CD14-positive monocyte (primary cell): ENCODE data around the gene ZSWIM3. TPM values are rescaled to one million over a fixed set of nuclear protein-coding genes. Genes with fewer than 3 reads are reported as not detected.

Source experiments
- DNase-seq, 3 donors: peaks; one replicate each; pipeline ENCODE4 v3.0.0-alpha.2; 2011 to 2022
- H2AFZ ChIP-seq: 2 replicates; pipeline ENCODE4 v1.6.0; 2012; ENCODE audit warnings: mild to moderate bottlenecking, low read depth, low read length, inconsistent platforms; ENCODE audit not compliant: insufficient read depth, poor library complexity, severe bottlenecking
- H3K27ac ChIP-seq, 2 donors: 1 replicate in 1 of 2; 2 replicates in 1 of 2; pipeline ENCODE4 v1.5.1; 2012 to 2013; ENCODE audit warnings: low read length in 2 of 2, control low read depth in 1 of 2, inconsistent platforms in 1 of 2, low read depth in 1 of 2, mild to moderate bottlenecking in 1 of 2
- H3K27me3 ChIP-seq, 2 donors: one replicate each; pipeline versions ENCODE4 v1.6.0 to v1.6.1; 2011 to 2013; ENCODE audit warnings: low read length in 2 of 2; ENCODE audit not compliant: control insufficient read depth in 2 of 2, insufficient read depth in 2 of 2
- H3K36me3 ChIP-seq, 2 donors: replicated peaks in 1 of 2; 1 replicate in 1 of 2; 2 replicates in 1 of 2; pipeline versions ENCODE4 v1.5.1 to v1.6.1; 2012 to 2013; ENCODE audit warnings: low read length in 2 of 2, control low read depth in 1 of 2, inconsistent platforms in 1 of 2, mild to moderate bottlenecking in 1 of 2; ENCODE audit not compliant: insufficient read depth in 2 of 2, control insufficient read depth in 1 of 2
- H3K4me1 ChIP-seq, 2 donors: 1 replicate in 1 of 2; 2 replicates in 1 of 2; pipeline versions ENCODE4 v1.5.1 to v1.6.1; 2012 to 2013; ENCODE audit warnings: low read length in 2 of 2, control low read depth in 1 of 2, inconsistent platforms in 1 of 2, mild to moderate bottlenecking in 1 of 2, moderate library complexity in 1 of 2; ENCODE audit not compliant: insufficient read depth in 2 of 2, control insufficient read depth in 1 of 2
- H3K4me2 ChIP-seq: replicated peaks from 2 replicates; pipeline ENCODE3; 2012; ENCODE audit warnings: low read length, moderate library complexity, mild to moderate bottlenecking; ENCODE audit not compliant: poor library complexity, severe bottlenecking; ENCODE audit errors: extremely low read depth
- H3K4me3 ChIP-seq, 3 experiments: fragments of 200-600 bp in 1 of 3; sonication (generic) in 1 of 3; replicated peaks in 1 of 3; 1 replicate in 2 of 3; 2 replicates in 1 of 3; pipeline ENCODE4 v1.5.1; 2011 to 2013; ENCODE audit warnings: low read length in 3 of 3, mild to moderate bottlenecking in 3 of 3, control low read depth in 2 of 3, low read depth in 2 of 3, inconsistent platforms in 1 of 3, moderate library complexity in 1 of 3
- H3K79me2 ChIP-seq: 2 replicates; pipeline ENCODE4 v1.6.0; 2012; ENCODE audit warnings: mild to moderate bottlenecking, control low read depth, inconsistent platforms, low read length, moderate library complexity; ENCODE audit not compliant: insufficient read depth
- H3K9ac ChIP-seq: 2 replicates; pipeline ENCODE4 v1.6.0; 2017; ENCODE audit warnings: low read length, mild to moderate bottlenecking; ENCODE audit not compliant: insufficient read depth, poor library complexity, severe bottlenecking
- H3K9me3 ChIP-seq, 2 donors: replicated peaks in 1 of 2; 1 replicate in 1 of 2; 2 replicates in 1 of 2; pipeline versions ENCODE4 v1.5.1 to v1.6.1; 2012 to 2013; ENCODE audit warnings: low read length in 2 of 2, control low read depth in 1 of 2; ENCODE audit not compliant: control insufficient read depth in 1 of 2, insufficient read depth in 1 of 2
- H4K20me1 ChIP-seq: 2 replicates; pipeline ENCODE4 v1.6.0; 2012; ENCODE audit warnings: mild to moderate bottlenecking, low read length, control low read depth, moderate library complexity; ENCODE audit not compliant: insufficient read depth
- H3K27ac Mint-ChIP-seq, 7 donors: one replicate each; pipeline ENCODE4 v1.8.0; 2020; ENCODE audit warnings: mild to moderate bottlenecking in 7 of 7, mixed read lengths in 7 of 7, moderate library complexity in 6 of 7, inconsistent platforms in 2 of 7
- H3K27me3 Mint-ChIP-seq, 3 donors: one replicate each; pipeline ENCODE4 v1.8.0; 2021 to 2022; ENCODE audit warnings: low read depth in 3 of 3, mild to moderate bottlenecking in 3 of 3, mixed read lengths in 3 of 3, moderate library complexity in 3 of 3, inconsistent platforms in 1 of 3
- H3K36me3 Mint-ChIP-seq, 2 donors: one replicate each; pipeline ENCODE4 v1.8.0; 2020; ENCODE audit warnings: mixed read lengths in 2 of 2, inconsistent platforms in 1 of 2, mild to moderate bottlenecking in 1 of 2
- H3K4me1 Mint-ChIP-seq: one replicate; pipeline ENCODE4 v1.8.0; 2020; ENCODE audit warnings: mild to moderate bottlenecking, mixed read lengths
- H3K4me3 Mint-ChIP-seq, 2 donors: one replicate each; pipeline ENCODE4 v1.8.0; 2020; ENCODE audit warnings: mild to moderate bottlenecking in 2 of 2, mixed read lengths in 2 of 2, moderate library complexity in 1 of 2
- H3K9me3 Mint-ChIP-seq, 7 donors: one replicate each; pipeline ENCODE4 v1.8.0; 2020 to 2022; ENCODE audit warnings: mixed read lengths in 7 of 7, mild to moderate bottlenecking in 6 of 7, moderate library complexity in 6 of 7, inconsistent platforms in 2 of 7
- CTCF ChIP-seq: fragments of 200-600 bp; IDR thresholded peaks from one replicate; pipeline ENCODE4 v1.8.0; 2022; ENCODE audit warnings: antibody characterized with exemption, mild to moderate bottlenecking
- WGBS: methylation state at CpG from one replicate; pipeline ENCODE4 v1.1.5; 2013; ENCODE audit warnings: missing lambda C conversion rate; ENCODE audit not compliant: insufficient coverage; 5-methylcytosine and 5-hydroxymethylcytosine counted together
- intact Hi-C, 2 donors: fragments of 100-400 bp; cut with micrococcal nuclease; formaldehyde crosslinking; loops; one replicate each; pipeline versions ENCODE4 v1.15.0 to v1.15.1; 2023
- polyA plus RNA-seq, 3 donors: library from polyadenylated mRNA; depleted of rRNA in 1 of 3; unstranded in 2 of 3; stranded (reverse) in 1 of 3; fragments of 300-500 nt in 2 of 3; fragments of >200 nt in 1 of 3; fragmentation: Illumina TruSeq in 2 of 3; gene quantifications; 1 replicate in 2 of 3; 2 replicates in 1 of 3; pipeline ENCODE4 v1.2.3, GENCODE V29; 2012 to 2021

Gene ZSWIM3
- polyA plus RNA-seq, 3 donors, result 0.29 to 1.5 (median 0.64) TPM

- Histone ChIP-seq H3K27me3 (peaks cover 6 to 14% of the 10 kb centered on the region in 2 donors), H3K9ac (no peak overlapping the region), H2AFZ (no peak overlapping the region), H3K4me1 (peaks cover 16 to 31% of the 10 kb centered on the region in 2 donors), H3K27ac (no peak overlapping the region), H3K79me2 (peaks cover 25% of the 10 kb centered on the region), H4K20me1 (no peaks in the 10 kb centered on the region), H3K4me3 (no peak overlapping the region), H3K9me3 (no peaks in the 10 kb centered on the region), H3K4me2 (no peak overlapping the region), H3K36me3 (peaks cover 5 to 23% of the 10 kb centered on the region in 2 donors)
- Mint-ChIP-seq H3K27me3 (peaks cover 14 to 21% (median 18%) of the 10 kb centered on the region in 3 donors), H3K27ac (peak overlapping the region in 2 of 7 donors; percentile 11 to 12), H3K9me3 (peaks cover 0 to 3% (median 0%) of the 10 kb centered on the region in 7 donors), H3K36me3 (peaks cover 12 to 15% of the 10 kb centered on the region in 2 donors), H3K4me1 (peaks cover 35% of the 10 kb centered on the region), H3K4me3 (no peak overlapping the region)
- no peak for DNase-seq
- TF ChIP-seq CTCF, result no peak
- WGBS, result 79% methylated on average over 2 of the region's 3 CpGs
- intact Hi-C loops, result loop anchor here in 1 of 2 donors (10.0 kb wide), 1 partner anchor 117 kb away; the partner anchor contains the start of gene PCIF1
These were observed 39.2 kb upstream of the ZSWIM3 start for GRCh38 chr20:45818239-45818638.

- 100% methylated on average over 1 of the region's 4 CpGs for WGBS
- H3K9ac ChIP-seq, result no peak overlapping the region
- peaks cover 17 to 30% of the 10 kb centered on the region in 2 donors for H3K4me1 ChIP-seq
- H4K20me1 ChIP-seq, result no peaks in the 10 kb centered on the region
- H3K27me3 ChIP-seq, result peaks cover 10 to 27% of the 10 kb centered on the region in 2 donors
- intact Hi-C loops, result loop anchor here in 1 of 2 donors (10.0 kb wide), 1 partner anchor 115 kb away; the partner anchor contains the start of gene PCIF1
- no peak for DNase-seq
- peaks cover 15 to 18% of the 10 kb centered on the region in 2 donors for H3K36me3 Mint-ChIP-seq
- H2AFZ ChIP-seq, result no peak overlapping the region
- peaks cover 5 to 23% of the 10 kb centered on the region in 2 donors for H3K36me3 ChIP-seq
- H3K79me2 ChIP-seq, result peaks cover 13% of the 10 kb centered on the region
- no peak overlapping the region for H3K4me3 ChIP-seq
- H3K4me2 ChIP-seq, result no peak overlapping the region
- H3K9me3 ChIP-seq, result no peaks in the 10 kb centered on the region
- peaks cover 38% of the 10 kb centered on the region for H3K4me1 Mint-ChIP-seq
- peaks cover 0 to 14% (median 5%) of the 10 kb centered on the region in 7 donors for H3K9me3 Mint-ChIP-seq
- H3K27me3 Mint-ChIP-seq, result peaks cover 27 to 33% (median 30%) of the 10 kb centered on the region in 3 donors
- H3K4me3 Mint-ChIP-seq, result no peak overlapping the region
- H3K27ac ChIP-seq, result no peak overlapping the region
- no peak overlapping the region for H3K27ac Mint-ChIP-seq
- TF ChIP-seq CTCF, result no peak
These were observed 37.9 kb upstream of the ZSWIM3 start for GRCh38 chr20:45819466-45819865.
